ENCODE measurements around the gene PPDPF.

The PPDPF gene

DNA sequence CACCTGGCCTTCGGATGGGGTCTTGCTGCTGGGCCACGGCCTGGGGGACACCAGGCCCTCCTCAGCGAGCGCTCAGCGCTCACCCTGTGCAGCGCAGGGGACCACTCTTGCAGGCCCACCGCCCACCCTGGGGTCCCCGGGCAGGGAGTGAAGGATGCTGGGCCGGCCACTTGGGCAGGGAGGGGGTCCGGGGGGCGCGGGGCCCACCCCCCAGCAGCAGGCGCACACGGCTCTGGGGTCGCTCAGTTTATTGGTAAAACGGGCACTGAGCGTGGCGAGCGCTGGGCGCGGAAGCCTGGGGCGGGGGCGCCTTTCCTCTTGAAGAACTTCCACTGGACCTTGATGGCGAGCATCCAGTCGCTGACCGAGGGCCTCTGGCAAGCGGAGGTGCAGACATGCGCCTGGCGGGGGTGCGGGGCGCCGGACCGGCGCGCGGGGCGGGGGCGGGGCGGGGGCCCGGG, 32.8 kb upstream of the PPDPF start:
- DNase-seq (ENCODE audit: low read depth in 2 of 2): no peak

DNA sequence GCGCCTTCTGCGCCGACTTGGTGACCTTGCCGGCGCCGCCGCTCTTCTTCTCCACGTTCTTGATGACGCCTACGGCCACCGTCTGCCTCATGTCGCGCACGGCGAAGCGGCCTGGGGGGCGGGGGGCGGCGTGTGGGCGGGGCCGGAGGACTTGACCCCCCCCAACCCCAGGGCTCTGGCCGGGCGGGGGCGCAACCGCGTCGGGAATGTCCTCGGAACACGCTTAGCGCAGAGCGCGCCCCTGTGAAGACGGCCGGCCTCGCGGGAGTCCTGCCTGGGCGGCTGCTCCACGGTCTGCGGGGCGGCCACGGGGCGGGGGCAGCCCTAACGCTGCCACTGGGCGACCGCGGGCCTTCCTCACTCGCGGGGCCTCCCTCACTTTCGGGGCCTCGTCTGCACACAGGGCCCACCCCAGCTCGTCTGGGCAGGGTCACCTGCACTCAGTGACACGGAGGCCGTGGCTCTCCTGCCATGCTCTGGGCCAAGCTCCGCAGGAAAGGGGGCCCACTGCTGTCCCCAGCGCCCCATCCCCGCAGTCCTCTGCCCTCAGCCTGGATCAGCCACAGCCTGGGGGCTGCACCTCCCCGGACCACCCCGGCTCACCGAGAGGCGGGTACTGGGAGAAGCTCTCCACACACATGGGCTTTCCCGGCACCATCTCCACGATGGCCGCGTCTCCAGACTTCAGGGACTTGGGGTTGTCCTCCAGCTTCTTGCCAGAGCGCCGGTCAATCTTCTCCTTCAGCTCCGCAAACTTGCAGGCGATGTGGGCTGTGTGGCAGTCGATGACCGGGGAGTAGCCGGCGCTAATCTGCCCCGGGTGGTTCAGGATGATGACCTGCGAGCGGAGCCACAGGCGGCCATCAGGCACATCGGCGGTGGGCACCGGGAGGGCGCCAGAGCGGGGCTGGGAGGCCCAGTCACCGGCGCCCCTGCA, 32.0 kb upstream of the PPDPF start:
- DNase-seq (ENCODE audit: low read depth in 2 of 2): no peak

DNA sequence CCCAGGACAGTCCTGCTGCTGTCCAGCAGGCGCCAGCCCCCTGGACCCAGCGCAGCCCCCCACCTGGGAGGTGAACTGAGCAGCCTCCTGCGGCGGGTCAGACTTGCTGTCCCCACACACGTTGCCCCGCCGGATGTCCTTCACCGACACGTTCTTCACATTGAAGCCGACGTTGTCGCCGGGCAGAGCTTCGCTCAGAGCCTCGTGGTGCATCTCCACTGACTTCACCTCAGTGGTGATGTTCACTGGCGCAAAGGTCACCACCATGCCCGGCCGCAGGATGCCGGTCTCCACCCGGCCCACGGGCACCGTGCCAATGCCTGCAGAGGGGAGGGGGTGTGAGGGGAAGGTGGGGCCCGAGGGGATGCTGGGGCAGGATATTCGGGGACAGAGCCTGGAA, 30.1 kb upstream of the PPDPF start:
- no peak for DNase-seq (ENCODE audit: low read depth in 2 of 2)

DNA sequence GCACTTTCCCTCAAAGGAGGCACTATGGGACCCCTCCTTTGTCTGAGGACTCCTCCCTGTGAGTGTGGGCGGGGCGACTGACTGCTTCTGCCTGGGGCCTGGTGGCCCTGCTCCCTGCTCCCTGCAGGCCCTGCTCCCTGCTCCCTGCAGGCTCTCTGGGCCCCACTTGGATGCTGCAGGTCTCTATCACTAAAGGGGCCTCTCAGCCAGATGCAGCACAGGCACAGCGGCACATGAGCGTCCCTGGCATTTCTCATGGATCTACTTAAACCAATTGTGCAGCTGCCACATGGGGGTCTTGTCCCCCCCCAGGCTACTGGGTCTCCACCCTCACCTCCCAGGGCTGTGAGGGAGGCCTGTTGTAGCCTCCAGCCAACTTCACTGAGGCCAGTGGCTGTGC, 29.5 kb upstream of the PPDPF start:
- no peak for DNase-seq (ENCODE audit: low read depth in 2 of 2)

DNA sequence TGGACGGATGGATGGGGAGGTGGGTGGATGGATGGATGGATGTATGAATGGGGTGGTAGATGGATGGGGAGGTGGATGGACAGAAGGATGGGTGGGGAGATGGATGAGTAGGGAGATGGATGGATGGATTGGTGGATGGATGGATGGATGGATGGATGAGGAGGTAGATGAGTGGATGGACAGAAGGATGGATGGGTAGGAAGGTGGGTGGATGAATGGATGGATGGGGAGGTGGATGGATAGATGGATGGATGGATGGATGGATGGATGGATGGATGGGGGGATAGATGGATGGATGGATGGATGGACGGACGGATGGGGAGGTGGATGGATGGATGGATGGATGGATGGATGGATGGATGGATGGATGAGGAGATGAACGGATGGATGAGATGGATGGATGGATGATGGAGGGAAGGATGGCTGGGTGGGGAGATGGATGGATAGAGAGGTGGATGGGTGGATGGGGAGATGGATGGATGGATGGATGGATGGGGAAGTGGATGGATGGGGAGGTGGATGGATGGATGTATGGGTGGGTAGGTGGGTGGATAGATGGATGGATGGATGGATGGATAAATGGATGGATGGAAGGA, 28.8 kb upstream of the PPDPF start:
- DNase-seq (ENCODE audit: low read depth in 2 of 2): no peak

DNA sequence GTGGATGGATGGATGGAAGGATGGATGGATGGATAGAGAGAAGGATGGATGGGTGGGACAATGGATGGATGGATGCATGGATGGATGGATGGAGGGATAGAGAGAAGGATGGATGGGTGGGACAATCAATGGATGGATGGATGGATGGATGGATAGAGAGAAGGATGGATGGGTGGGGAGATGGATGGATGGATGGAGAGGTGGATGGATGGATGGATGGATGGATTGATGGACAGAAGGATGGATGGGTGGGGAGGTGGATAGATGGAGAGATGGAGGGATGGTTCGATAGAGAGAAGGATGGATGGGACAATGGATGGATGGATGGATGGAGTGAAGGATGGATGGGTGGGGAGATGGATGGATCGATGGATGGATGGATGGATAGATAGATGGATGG, 28.0 kb upstream of the PPDPF start:
- DNase-seq (ENCODE audit: low read depth in 2 of 2): no peak

DNA sequence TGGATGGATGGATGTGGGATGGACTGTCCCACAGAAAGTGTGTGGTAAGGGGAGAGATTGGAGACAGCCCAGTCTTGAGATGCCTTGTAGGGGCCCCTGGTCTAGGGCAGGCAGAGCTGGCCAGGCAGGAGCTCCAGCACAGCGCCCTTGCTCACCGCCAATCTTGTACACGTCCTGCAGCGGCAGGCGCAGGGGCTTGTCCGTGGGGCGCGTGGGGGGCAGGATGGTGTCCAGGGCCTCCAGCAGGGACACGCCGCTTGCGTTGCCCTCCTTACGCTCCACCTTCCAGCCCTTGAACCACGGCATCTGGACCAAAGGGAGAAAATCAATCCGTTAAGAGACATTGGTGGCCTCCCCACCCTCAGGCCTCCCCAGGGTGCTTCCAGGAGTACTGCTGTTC, 27.6 kb upstream of the PPDPF start:
- DNase-seq (ENCODE audit: low read depth in 2 of 2): no peak

DNA sequence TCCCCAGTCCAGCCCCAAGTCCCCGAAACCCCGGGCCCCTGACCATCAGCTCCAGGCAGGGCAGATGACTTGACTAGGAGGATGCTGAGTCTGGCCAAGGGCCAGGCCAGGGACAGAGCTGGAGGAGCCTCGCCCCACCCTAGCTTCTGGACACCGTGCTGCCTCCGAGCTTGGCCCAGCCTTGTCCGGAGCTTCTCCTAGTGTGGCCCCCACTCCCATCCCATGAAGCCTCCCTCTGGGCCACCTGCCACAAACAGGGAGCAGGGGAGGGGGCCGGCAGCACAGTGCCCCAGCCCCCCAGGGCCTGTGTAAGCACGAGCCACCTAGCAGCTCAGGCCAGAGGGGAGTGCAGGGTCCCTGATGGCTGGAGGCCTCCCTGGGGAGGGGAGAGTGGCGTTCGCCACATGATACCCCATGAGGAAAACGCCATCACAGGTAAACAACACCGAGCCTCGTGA, 27.0 kb upstream of the PPDPF start:
- DNase-seq (ENCODE audit: low read depth in 2 of 2): no peak

DNA sequence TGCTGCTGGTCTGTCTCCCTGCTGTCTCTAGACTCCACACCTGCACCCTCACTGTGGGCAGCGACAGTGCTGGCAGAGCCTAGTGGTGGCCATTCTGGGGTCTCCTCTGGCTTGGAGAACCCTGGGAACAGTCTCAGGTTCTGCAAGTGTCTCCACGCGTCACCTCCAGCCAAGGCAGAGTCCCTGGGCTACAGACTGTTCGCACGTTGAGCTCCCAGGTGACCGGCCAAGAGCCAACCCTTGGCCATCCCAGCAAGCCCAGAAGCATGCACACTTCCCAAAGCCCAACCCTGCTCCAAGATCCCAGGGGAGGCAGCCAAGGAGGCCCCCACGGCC, 26.5 kb upstream of the PPDPF start:
- no peak for DNase-seq (ENCODE audit: low read depth in 2 of 2)

DNA sequence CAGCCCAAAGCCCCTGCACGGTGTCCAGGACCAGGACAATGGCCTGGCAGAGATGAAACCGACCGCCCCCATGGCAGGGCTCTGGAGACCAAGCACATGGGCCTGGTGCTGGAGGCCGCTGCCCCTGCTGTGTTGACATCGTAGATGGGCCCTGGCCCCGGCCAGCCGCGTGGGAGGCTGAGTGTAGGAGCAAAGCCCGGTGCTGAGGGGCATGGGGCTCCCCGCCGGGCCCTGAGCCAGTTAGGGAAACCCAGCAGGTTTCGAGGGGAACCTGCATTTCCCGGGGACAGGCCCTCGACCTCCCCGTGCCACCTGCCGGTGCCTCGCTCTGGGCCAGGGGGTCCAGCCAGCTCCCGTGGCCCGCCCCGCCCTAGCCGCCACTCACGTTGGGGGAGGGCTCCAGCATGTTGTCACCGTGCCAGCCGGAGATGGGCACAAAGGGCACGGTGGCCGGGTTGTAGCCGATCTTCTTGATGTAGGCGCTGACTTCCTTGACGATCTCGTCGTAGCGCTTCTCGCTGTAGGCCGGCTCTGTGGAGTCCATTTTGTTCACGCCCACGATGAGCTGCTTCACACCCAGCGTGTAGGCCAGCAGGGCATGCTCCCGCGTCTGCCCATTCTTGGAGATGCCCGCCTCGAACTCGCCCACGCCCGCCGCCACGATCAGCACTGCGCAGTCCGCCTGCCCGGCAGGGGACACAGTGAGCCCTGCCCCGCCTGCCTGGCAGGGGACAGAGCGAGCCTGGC, 26.0 kb upstream of the PPDPF start:
- no peak for DNase-seq (ENCODE audit: low read depth in 2 of 2)

DNA sequence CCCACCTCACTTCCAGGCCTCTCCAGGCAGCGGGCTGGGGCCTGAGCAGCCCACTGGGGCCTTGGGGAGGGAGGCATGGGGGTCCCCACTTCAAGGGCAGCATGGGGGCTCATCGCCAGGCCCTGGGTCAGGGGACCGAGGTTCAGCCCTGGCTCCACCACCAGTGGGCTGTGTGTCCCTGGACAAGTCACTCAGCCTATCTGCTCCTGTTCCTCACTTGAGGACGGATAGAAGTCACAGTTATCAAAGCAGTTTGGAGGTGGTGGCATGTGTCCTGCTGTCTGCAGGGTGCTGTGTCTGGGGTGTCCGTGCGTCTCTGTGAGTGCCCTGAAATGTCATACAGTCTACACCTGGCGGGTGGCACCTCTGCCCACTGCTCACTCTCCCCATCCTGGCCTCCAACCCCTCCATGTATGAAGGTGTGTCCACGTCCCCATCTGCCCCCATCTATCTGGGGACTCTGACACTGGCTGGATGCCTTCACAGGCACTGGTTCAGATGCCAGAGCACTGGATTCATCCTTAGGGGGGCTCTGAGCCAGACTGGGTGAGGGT, 25.3 kb upstream of the PPDPF start:
- no peak for DNase-seq (ENCODE audit: low read depth in 2 of 2)

DNA sequence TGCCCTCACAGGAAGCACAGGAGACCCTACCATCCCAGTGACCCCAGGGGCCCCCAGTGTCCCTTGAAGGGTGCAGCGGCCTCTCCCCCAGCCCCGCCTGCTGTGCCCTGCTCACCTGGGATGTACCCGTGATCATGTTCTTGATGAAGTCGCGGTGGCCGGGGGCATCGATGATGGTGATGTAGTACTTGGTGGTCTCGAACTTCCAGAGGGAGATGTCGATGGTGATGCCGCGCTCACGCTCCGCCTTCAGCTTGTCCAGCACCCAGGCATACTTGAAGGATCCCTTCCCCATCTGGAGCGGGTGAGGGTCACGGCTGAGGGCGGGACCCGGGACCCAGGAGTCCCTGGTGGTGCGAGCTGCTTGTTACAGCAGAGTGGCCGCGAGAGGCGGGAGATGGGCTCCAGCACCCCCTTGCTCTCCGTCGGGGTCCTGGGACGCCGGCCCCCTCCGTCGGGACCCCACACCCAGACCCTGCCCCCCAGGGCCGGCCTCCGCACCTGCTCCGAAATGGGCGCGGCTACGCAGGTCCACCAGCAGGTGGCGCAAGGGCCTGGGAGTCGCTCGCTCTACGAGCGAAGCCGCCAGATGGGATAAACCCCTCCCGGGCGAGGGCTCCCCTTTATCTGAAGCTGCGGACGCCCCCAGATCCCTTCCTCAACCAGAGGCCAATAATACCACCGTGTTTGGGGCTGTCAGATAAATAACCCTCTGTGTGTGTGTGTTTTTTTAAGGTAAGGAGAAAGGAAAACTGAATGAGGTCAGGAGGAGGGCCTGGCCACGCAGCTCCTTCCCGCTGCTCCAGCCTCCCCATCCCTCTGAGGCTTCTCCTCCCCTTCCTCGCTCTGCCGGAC, 24.6 kb upstream of the PPDPF start:
- no peak for DNase-seq (ENCODE audit: low read depth in 2 of 2)

DNA sequence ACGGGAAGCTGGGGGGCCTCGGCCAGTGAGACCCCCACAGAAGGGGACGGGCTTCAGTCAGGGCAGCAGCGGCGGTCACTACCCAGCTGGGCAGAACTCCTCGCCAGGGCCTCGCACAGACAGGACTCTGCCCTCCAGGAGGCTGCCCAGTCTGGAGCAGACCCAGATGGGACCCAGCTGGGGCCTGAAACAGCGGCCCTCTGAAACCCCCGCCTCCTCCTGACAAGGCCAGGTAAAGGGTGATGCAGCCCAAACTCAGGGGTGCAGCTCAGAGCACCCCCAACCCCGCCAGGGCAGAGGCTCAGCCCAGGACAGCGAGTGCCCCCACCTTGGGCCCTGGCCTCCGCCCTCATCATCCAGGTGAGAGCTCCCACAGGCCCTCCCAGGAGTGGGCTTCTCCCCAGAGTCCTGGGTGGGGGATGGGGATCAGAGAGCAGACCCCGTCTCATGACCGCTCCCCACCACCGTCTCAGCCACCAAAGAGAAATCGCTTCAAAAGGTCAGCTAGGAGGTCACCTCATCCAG, 23.9 kb upstream of the PPDPF start:
- DNase-seq (ENCODE audit: low read depth in 2 of 2): no peak

DNA sequence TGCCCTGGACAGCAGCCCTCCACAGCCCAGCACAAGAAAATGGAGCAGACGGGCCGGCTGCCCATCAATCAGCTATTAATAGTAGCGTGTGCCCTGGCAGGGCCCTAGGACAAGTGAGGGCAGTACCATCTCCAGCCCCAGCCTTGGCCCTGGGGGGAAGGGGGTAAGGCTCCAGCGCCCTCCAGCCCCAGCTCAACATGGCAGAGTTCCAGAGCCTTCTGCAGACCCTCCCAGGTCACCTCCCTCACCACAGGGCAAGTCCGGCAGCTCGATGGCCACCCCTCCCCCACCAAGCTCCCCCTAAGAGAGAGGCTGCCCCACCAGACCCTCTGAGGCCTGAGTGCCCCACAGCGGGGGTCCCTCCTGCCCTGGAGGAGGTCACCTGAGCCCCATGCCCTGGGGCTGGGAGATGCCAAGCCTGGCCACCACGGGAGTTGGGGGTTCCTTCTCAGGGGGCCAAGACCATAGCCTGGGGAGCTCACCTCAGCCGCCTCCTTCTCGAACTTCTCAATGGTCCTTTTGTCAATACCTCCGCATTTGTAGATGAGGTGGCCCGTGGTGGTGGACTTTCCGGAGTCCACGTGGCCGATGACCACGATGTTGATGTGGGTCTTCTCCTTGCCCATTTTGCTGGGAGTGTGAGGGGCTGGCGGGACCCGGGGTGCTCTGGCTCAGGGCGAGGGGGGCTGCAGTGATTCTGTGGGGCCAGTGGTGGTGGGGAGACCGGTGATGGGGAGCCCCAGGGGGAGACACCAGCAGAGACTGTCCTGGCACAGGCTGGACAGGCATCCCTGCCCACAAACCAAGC, 23.2 kb upstream of the PPDPF start:
- no peak for DNase-seq (ENCODE audit: low read depth in 2 of 2)

DNA sequence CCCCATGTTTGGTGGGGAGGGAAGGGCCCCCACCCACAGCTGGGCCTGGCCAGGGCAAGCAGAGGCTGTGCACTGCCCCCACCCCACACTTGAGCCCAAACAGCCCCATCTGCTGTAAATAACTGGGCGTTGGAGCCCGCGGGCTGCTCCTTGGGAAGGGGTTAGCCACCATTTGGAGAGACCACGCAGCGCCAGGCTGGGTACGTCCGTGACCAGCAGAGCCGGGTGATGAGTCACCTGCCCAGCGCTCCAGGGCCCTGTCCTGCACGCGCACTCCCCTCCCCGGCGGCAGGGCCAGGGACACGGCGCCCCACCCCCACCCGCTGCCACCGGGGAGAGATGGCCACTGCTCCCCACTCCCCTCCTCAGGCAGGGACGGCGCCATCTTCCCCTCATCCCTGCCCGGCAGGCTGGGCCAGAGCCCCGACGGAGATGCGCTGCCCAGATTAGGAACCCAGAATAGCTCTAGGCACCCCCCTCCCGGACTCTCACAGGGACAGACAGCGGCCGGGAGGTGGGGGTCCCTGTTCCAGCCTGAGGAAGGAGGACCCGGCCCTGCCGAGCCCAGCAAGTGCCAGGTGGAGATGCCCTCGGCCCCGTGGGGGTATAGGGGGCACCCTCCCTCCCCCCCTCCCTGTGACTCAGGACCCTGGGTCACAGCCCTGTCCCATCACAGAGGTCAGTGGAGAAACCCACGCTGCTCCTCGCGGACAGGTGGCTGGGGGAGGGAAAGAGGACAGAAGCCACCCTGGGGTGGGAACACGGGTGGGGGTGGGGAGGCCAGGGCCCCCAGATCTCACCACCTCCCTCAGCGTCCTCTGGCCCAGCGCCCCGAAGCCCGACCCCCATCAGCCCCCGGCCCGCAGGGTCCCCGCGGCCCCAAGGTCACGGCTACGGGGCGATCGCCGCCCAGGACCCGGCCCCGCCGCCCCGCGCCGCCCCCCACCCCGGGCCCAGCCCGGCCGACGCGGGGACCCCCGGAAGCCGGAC, 22.3 kb upstream of the PPDPF start:
- DNase-seq (ENCODE audit: low read depth in 2 of 2): no peak

DNA sequence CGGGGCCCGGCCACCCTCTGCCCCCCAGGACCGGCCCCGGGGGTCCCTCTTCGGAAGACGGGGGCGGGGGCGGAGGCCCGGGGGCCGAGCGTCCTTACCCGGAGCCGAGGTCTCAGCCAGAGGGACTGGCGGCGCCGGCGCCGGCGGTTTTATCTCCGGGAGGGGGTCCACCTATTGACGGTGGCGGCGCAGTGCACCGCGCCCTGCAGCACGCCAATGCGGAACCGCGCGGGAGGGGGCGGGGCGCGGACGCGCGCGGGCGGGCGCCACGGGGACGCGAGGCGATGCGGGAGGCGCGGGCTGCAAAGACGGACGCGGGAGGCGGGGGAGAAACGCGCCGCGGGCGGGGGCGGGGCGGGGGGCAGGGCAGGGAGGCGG, 21.6 kb upstream of the PPDPF start, which contains the start of gene EEF1A2:
EEF1A2 (minus strand) TSS at position 124 of the 378 bp plus-strand sequence. CDS start 1,320 bp downstream, outside the sequence.
- DNase-seq (ENCODE audit: low read depth in 2 of 2): no peak

DNA sequence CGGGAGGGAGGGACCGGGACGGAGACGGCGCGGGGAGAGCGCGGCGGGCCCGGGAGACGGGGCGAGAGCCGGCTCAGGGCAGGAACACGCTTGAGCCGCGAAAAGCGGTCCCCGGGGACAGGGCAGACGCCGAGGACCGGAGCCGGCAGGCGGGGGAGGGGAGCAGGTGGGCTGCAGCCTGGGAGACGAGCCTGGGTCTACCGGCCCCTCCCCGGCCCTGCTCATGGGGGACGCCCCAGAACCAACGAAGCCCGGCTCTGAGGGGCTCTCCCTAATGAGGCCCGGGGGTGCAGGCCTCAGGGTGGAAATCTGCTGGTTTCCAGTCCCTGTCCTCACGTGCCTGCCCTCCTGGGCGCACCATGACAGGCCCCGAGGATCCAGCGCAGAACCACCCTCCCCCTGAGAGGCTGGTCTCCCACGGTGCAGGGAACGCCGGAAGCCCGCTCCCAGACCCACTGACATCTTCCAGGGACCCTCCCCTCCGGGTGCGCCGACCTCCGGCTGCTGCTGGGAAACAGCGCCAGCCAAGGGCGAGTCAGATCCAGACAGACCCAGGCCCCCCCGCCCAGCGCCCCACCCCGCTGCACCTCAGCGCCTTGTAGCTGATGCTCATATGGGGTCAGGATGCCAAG, 21.1 kb upstream of the PPDPF start:
- no peak for DNase-seq (ENCODE audit: low read depth in 2 of 2)

DNA sequence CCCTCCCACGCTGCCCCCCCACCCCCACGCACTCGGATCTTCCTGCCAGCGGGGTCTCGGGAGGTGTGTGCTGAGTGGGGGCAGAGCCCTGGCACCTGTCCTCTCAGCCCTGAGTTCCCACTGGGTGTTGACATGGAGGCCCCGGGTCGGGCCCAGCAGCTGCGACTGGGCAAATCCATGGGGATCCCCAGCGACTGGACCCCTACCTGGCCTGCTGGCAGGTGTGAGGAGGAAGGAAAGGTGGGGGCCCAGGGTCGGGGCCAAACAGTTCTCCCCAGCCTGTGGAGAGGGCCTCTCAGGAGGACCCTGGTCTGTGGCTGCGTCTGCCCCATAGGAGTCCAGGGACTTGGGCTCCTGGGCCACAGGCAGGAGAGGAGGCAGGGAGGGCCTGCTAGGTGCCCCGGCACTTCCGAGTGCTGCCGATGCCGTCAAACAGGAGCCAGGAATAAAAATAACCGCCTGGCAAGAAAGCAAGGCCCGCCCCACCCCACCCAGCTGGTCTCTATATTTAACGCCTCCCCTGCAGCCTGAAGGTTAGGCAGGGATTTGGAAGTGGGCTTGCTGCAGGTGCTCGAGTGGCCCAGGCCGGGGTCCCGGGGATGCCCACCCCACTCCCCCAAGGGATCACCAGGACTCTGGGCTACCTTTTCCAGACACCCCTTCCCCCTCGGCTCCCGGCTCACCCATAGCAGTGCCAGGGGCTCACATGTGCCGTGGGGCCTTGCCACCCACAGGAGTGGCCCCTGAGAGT, 20.2 kb upstream of the PPDPF start:
- DNase-seq (ENCODE audit: low read depth in 2 of 2): no peak
